GM21447 (cell line): ENCODE measurements around the gene FAU.
"Not testable (repeated sequence)": the region's sequence is repeated elsewhere in the genome, so short reads cannot be mapped to it uniquely, and the experiment has no call there.

Source experiments
- ATAC-seq: cut with Tn5 transposase; IDR thresholded peaks from one replicate; pipeline ENCODE4 v1.9.1; 2021; ENCODE audit not compliant: unreplicated experiment

FAU gene

GRCh38 chr11:65124480-65125196, 2.7 kb upstream of the FAU start:
- no peak for ATAC-seq

GRCh38 chr11:65121447-65121864, 478 bp downstream of the FAU start:
- ATAC-seq, result no peak

- no peak for ATAC-seq
These were observed 1.1 kb downstream of the FAU start for GRCh38 chr11:65120831-65121230.

GRCh38 chr11:65119670-65119995, 2.3 kb downstream of the FAU start:
- no peak for ATAC-seq

- ATAC-seq, result not testable (repeated sequence)
These were observed 2.9 kb downstream of the FAU start for GRCh38 chr11:65118891-65119669.

- no peak for ATAC-seq
These were observed 3.7 kb downstream of the FAU start for GRCh38 chr11:65118097-65118837.

- peak; percentile 57 for ATAC-seq
These were observed 4.5 kb downstream of the FAU start, which contains the start of gene ZNHIT2 for GRCh38 chr11:65117206-65118096. Gene ZNHIT2 (minus strand): TSS chr11:65117701. CDS start chr11:65117653, 48 bp downstream.

GRCh38 chr11:65116370-65117205, 5.3 kb downstream of the FAU start:
- no peak for ATAC-seq

- ATAC-seq, result no peak
These were observed 6.4 kb downstream of the FAU start for GRCh38 chr11:65115361-65116082.

- no peak for ATAC-seq
These were observed 7.3 kb downstream of the FAU start for GRCh38 chr11:65114538-65115171.

GRCh38 chr11:65113839-65114238, 8.1 kb downstream of the FAU start:
- ATAC-seq, result no peak

- ATAC-seq, result no peak
These were observed 8.6 kb downstream of the FAU start for GRCh38 chr11:65113361-65113756.

GRCh38 chr11:65112546-65113360, 9.2 kb downstream of the FAU start:
- peak; percentile 38 for ATAC-seq

- peak; percentile 54 for ATAC-seq
These were observed 10.0 kb downstream of the FAU start, which contains the start of gene TM7SF2 for GRCh38 chr11:65111744-65112545. Gene TM7SF2 (plus strand): TSS chr11:65111872. CDS start chr11:65112016, 144 bp downstream.

GRCh38 chr11:65111159-65111743, 10.7 kb downstream of the FAU start:
- ATAC-seq, result no peak

- ATAC-seq, result peak; percentile 36
These were observed 11.5 kb downstream of the FAU start for GRCh38 chr11:65110354-65110861.
